Neutrophil (primary cell): ENCODE data around the gene ECHDC1.

Experiments used
- H3K27ac ChIP-seq: fragments of 200-600 bp; sonication (generic); 2 replicates; pipeline ENCODE4 v1.5.1; 2016; ENCODE audit warnings: mild to moderate bottlenecking, moderate library complexity
- H3K27me3 ChIP-seq: fragments of 200-600 bp; sonication (generic); 2 replicates; pipeline ENCODE4 v1.6.0; 2016; ENCODE audit warnings: mild to moderate bottlenecking
- H3K36me3 ChIP-seq: fragments of 200-600 bp; sonication (generic); 2 replicates; pipeline ENCODE4 v1.5.1; 2017
- H3K4me1 ChIP-seq, 2 experiments: fragments of 200-600 bp in 1 of 2; sonication (generic) in 1 of 2; 1 replicate in 1 of 2; 2 replicates in 1 of 2; pipeline versions ENCODE4 v1.5.1 to v1.6.1; 2013 to 2016; ENCODE audit warnings: low read depth in 1 of 2, low read length in 1 of 2, mild to moderate bottlenecking in 1 of 2, moderate library complexity in 1 of 2; ENCODE audit not compliant: control insufficient read depth in 1 of 2, insufficient read depth in 1 of 2
- H3K4me3 ChIP-seq, 2 experiments: fragments of 200-600 bp in 1 of 2; sonication (generic) in 1 of 2; 1 replicate in 1 of 2; 2 replicates in 1 of 2; pipeline ENCODE4 v1.5.1; 2013 to 2016; ENCODE audit warnings: low read depth in 1 of 2, low read length in 1 of 2, mild to moderate bottlenecking in 1 of 2, moderate library complexity in 1 of 2
- H3K9me3 ChIP-seq: fragments of 200-600 bp; sonication (generic); 2 replicates; pipeline ENCODE4 v1.5.1; 2016
- CTCF ChIP-seq: fragments of 200-600 bp; sonication (generic); IDR thresholded peaks from 2 replicates; pipeline ENCODE4 v1.5.1; 2016; ENCODE audit warnings: antibody characterized with exemption

The ECHDC1 gene

GRCh38 chr6:127249621-127250020 lies 93.8 kb downstream of the ECHDC1 start:
- H3K27ac ChIP-seq = no peak overlapping the region
- H3K4me1 ChIP-seq = no peaks in the 10 kb centered on the region
- no peak for TF ChIP-seq CTCF
- no peaks in the 10 kb centered on the region for H3K27me3 ChIP-seq
- no peaks in the 10 kb centered on the region for H3K36me3 ChIP-seq
- no peaks in the 10 kb centered on the region for H3K9me3 ChIP-seq
- H3K4me3 ChIP-seq = no peak overlapping the region

GRCh38 chr6:127247114-127248096 lies 96.0 kb downstream of the ECHDC1 start:
- Histone ChIP-seq H3K27me3 (no peaks in the 10 kb centered on the region), H3K27ac (no peak overlapping the region), H3K36me3 (no peaks in the 10 kb centered on the region), H3K4me3 (no peak overlapping the region), H3K9me3 (no peaks in the 10 kb centered on the region), H3K4me1 (no peaks in the 10 kb centered on the region)
- TF ChIP-seq CTCF = no peak

- Histone ChIP-seq H3K4me1 (no peaks in the 10 kb centered on the region), H3K9me3 (no peaks in the 10 kb centered on the region), H3K27ac (no peak overlapping the region), H3K27me3 (no peaks in the 10 kb centered on the region), H3K36me3 (no peaks in the 10 kb centered on the region), H3K4me3 (no peak overlapping the region)
- no peak for TF ChIP-seq CTCF
Measured at GRCh38 chr6:127243501-127243900, 99.9 kb downstream of the ECHDC1 start.
